Stomach smooth muscle (tissue), 2 donors: Measurements from ENCODE around the gene FOXN1.
"Not testable (repeated sequence)": the region's sequence is repeated elsewhere in the genome, so short reads cannot be mapped to it uniquely, and the experiment has no call there.

ENCODE experiments used
- H3K27ac ChIP-seq: one replicate; pipeline ENCODE4 v1.7.0; 2013; ENCODE audit warnings: mild to moderate bottlenecking, low read length, inconsistent platforms
- H3K27me3 ChIP-seq, 2 donors: one replicate each; pipeline ENCODE4 v1.7.0; 2013; ENCODE audit warnings: low read length in 2 of 2; ENCODE audit not compliant: insufficient read depth in 2 of 2, control insufficient read depth in 1 of 2
- H3K36me3 ChIP-seq, 2 donors: one replicate each; pipeline ENCODE4 v1.7.0; 2013; ENCODE audit warnings: low read length in 2 of 2; ENCODE audit not compliant: control insufficient read depth in 2 of 2, insufficient read depth in 2 of 2
- H3K4me1 ChIP-seq: one replicate; pipeline ENCODE4 v1.7.0; 2013; ENCODE audit warnings: low read length; ENCODE audit not compliant: control insufficient read depth, insufficient read depth
- H3K4me3 ChIP-seq, 2 donors: one replicate each; pipeline ENCODE4 v1.7.0; 2013; ENCODE audit warnings: low read length in 2 of 2
- H3K9ac ChIP-seq, 2 donors: one replicate each; pipeline ENCODE4 v1.7.0; 2013; ENCODE audit warnings: low read length in 2 of 2, mild to moderate bottlenecking in 1 of 2
- H3K9me3 ChIP-seq, 2 donors: one replicate each; pipeline ENCODE4 v1.7.0; 2013; ENCODE audit warnings: low read length in 2 of 2; ENCODE audit not compliant: control insufficient read depth in 2 of 2
- donor health status: healthy.
- donor health status: Pancreatic carcinoma.

Gene FOXN1

DNA sequence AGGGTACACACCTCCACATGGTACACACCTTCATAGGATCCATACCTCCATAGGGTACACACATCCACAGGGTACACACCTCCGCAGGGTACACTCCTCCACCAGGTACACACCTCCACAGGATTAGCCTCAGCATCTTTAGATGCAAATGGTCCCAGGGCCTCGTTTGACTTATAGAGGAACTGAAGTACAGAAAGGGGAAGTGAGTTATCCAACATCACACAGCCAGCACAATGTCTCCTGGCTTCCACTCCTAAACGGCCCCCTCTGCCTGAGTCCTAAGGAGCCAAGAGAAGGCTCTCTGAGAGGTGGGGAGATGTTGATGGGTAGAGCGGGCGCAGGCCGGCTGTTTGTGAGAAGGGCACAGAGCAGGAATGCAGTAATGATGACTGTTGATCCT lies 12.0 kb downstream of the FOXN1 start:
- Histone ChIP-seq H3K36me3 (no peaks in the 10 kb centered on the region), H3K9ac (no peak overlapping the region), H3K27ac (no peak overlapping the region), H3K4me1 (no peaks in the 10 kb centered on the region), H3K4me3 (no peak overlapping the region), H3K27me3 (peaks cover 0 to 8% of the 10 kb centered on the region in 2 donors), H3K9me3 (no peaks in the 10 kb centered on the region)

DNA sequence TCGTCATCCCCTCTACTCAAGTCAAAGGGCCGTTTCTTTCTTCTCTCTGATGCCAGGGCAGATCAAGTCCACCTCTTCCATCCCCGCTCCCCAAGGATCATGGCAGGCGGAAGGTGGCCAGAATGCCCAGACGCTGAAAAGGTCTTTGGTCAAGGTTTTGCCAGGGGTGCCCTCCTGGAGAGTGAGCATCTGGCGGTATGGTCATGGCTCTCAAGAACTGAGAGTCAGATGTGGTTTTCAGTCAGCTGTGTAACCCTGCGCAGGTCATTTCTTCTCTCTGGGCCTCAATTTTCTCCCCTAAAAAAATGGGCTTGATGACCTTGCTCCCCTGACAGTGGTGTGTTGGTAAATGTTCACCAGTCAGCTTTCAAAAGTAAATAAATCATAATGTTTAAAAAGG lies 12.4 kb downstream of the FOXN1 start:
- Histone ChIP-seq H3K4me3 (no peak overlapping the region), H3K27me3 (peaks cover 0 to 5% of the 10 kb centered on the region in 2 donors), H3K9ac (no peak overlapping the region), H3K27ac (no peak overlapping the region), H3K4me1 (no peaks in the 10 kb centered on the region), H3K9me3 (no peaks in the 10 kb centered on the region), H3K36me3 (no peaks in the 10 kb centered on the region)

DNA sequence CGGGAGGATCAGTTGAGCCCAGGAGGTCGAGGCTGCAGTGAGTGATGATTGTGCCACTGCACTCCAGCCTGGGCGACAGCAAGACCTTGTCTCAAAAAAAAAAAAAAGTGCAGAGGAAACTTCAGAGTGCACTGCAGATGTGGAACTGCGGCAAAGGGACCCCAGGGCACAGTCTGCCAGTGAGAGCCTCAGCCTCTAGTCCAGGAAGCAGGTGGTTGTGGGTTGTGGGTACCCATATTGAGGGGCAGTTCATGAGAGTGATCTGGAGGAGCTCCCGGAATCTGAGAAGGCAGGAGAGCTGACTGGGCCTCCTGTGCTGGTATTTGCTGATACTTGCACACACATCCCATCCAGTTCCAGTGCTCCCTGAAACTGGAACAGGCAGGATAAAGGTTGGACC lies 13.1 kb downstream of the FOXN1 start:
- H3K9me3 ChIP-seq = no peaks in the 10 kb centered on the region
- no peak overlapping the region for H3K27ac ChIP-seq
- no peak overlapping the region for H3K9ac ChIP-seq
- no peaks in the 10 kb centered on the region for H3K4me1 ChIP-seq
- H3K27me3 ChIP-seq = peaks cover 0 to 2% of the 10 kb centered on the region in 2 donors
- H3K4me3 ChIP-seq = no peak overlapping the region
- H3K36me3 ChIP-seq = no peaks in the 10 kb centered on the region

DNA sequence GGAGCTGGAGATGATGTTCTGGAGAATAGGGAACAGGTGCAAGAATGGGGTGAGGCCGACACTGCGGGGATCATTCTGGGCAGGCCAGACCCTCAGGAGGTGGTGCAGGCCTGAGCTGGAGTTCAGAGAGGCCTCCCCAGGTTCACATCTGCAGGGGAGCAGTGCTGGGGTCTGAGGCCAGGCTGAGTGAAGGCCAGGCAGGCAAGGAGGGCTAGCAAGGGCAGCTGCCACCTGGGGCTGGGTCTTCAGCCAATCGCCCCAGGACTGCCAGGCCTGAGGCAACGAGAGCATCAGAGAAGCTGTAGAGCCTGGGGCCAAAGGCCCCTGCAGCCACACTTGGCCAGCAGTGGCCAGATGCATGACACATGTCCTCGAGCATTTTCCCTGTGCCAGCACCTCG lies 14.5 kb downstream of the FOXN1 start:
- H3K4me3 ChIP-seq = no peak overlapping the region
- no peak overlapping the region for H3K9ac ChIP-seq
- no peaks in the 10 kb centered on the region for H3K27me3 ChIP-seq
- no peaks in the 10 kb centered on the region for H3K9me3 ChIP-seq
- H3K4me1 ChIP-seq = no peaks in the 10 kb centered on the region
- no peaks in the 10 kb centered on the region for H3K36me3 ChIP-seq
- H3K27ac ChIP-seq = no peak overlapping the region

DNA sequence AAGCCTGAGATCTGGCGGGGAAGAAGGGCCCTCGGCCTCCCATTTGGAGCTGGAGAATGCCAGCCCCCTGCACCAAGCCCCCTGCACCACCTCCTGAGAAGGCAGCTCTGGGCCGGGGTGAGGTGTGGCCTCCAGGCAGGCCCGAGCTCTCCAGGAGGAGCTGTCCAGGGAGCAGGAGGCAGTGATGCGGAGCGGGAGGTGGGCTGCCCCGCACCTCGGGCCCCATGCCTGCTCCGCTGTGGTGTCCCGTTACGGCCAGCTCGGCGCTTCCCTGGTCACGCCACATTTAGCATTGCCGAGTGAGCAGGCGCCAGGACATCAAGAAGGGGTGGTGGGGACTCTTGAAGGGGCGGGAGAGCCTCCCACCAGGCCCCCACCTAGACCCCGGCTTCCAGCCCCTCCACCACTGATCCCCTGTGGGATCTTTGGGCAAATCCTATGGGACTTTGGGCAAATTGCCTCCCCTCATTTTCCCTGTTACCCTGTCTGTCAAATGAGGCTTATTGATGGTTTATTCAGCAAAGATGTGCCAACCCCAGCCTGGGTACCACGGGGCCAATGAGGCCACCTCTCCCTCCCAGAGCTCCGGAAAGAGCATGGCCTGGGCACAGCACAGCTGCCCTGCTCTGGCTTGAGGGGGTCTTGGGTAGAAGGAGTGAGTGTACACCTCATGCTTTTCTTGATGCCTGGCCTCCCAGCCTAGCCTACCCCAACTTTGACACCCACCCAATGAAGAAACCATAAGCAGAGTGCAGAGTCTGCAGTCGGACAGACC lies 15.3 kb downstream of the FOXN1 start:
- Histone ChIP-seq H3K9ac (no peak overlapping the region), H3K4me1 (no peaks in the 10 kb centered on the region), H3K9me3 (no peaks in the 10 kb centered on the region), H3K27ac (no peak overlapping the region), H3K36me3 (no peaks in the 10 kb centered on the region), H3K27me3 (no peaks in the 10 kb centered on the region), H3K4me3 (no peak overlapping the region)

DNA sequence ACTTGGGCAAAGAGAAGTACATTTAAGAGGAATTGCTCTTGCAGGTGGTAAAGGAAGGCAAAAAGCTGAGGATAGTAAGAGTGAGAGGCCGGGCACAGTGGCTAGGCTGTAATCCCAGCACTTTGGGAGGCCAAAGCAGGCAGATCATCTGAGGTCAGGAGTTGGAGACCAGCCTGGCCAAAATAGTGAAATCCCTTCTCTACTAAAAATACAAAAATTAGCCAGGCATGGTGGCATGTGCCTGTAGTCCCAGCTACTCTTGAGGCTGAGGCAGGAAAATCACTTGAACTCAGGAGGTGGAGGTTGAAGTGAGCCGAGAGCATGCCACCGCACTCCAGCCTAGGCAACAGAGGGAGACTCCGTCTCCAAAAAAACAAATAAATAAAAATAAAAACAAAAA lies 16.1 kb downstream of the FOXN1 start:
- not testable (repeated sequence) for H3K9ac ChIP-seq

DNA sequence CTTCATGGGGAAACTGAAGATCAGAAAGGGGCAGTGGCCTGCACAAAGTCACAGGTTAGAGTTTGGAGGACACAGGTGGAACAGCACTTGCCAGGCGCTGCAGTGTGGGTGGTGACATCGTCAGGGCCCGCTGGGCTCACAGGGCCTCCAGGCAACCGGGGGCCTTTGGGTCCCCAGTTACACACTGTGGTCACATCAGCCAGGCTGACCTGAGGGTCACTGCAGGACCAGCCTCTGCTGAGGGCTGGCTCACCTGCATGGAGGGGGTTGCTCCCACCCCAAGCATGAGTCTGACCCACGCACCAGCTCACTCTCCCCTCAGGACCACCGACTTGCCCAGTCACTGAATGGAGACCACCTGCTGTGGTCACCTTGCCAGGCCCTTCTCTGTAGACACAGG lies 17.0 kb downstream of the FOXN1 start:
- H3K27ac ChIP-seq = no peak overlapping the region
- no peak overlapping the region for H3K9ac ChIP-seq
- no peak overlapping the region for H3K4me3 ChIP-seq
- no peaks in the 10 kb centered on the region for H3K4me1 ChIP-seq
- H3K36me3 ChIP-seq = no peaks in the 10 kb centered on the region
- H3K27me3 ChIP-seq = no peaks in the 10 kb centered on the region
- H3K9me3 ChIP-seq = no peaks in the 10 kb centered on the region

More for the DNA sequence above, 16.1 kb downstream of the FOXN1 start:
- H3K27me3 ChIP-seq, H3K9me3 ChIP-seq, H3K4me3 ChIP-seq, H3K36me3 ChIP-seq, H3K4me1 ChIP-seq, H3K27ac ChIP-seq: not testable (repeated sequence)

DNA sequence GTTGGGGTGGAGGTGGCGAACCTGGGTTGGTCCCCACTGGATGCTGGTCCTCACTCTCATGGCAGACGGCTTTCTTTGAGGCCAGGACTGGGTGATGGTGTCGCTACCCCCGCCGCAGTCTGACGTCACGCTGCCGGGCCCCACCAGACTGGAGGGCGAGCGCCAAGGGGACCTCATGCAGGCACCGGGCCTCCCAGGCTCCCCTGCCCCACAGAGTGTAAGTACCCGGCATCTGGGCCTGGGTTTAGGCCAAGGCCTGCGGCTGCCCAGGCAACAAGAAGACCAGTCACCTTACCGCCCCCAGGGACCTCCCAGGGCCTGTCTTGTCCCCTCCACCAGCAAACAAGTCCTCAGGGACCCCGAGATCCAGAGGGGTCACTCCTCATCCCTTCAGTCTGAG lies 17.7 kb downstream of the FOXN1 start:
- Histone ChIP-seq H3K36me3 (no peaks in the 10 kb centered on the region), H3K9me3 (no peaks in the 10 kb centered on the region)

DNA sequence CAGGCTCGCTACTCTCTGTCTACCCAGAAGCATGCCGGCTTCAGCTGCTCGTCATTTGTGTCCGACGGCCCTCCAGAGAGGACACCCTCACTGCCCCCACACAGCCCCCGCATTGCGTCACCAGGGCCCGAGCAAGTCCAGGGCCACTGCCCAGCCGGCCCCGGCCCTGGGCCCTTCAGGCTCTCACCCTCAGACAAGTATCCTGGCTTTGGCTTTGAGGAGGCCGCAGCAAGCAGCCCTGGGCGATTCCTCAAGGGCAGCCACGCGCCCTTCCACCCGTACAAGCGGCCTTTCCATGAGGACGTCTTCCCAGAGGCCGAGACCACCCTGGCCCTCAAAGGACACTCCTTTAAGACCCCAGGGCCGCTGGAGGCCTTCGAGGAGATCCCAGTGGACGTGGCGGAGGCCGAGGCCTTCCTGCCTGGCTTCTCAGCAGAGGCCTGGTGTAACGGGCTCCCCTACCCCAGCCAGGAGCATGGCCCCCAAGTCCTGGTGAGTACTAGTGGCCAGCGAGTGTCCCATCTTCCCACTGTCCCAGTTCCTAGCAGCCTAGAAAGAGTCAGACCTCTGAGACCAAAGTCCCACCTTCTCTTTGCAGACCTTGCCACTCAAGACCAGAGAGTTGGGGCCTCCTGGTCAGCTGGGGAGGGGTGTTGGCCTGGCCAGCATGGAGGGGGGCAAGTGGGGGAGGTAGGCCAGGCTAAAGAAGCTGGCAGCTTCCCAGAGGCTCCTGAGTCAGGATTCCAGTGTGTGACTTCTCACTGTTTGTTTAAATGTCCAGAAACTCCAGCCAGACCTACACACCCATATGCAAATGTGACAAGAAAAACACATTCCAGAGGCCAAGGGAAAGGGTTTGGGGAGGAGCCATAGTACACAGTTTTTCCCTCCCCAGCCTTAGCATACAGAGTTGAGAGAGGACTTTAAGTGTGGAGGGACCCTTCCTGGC lies 18.6 kb downstream of the FOXN1 start:
- no peak overlapping the region for H3K9ac ChIP-seq
- no peaks in the 10 kb centered on the region for H3K9me3 ChIP-seq
- H3K27me3 ChIP-seq = no peaks in the 10 kb centered on the region
- H3K36me3 ChIP-seq = no peaks in the 10 kb centered on the region
- no peaks in the 10 kb centered on the region for H3K4me1 ChIP-seq
- H3K27ac ChIP-seq = no peak overlapping the region
- no peak overlapping the region for H3K4me3 ChIP-seq

More for the DNA sequence above, 17.7 kb downstream of the FOXN1 start:
- Histone ChIP-seq H3K27me3 (no peaks in the 10 kb centered on the region), H3K4me1 (no peaks in the 10 kb centered on the region), H3K27ac (no peak overlapping the region), H3K4me3 (no peak overlapping the region), H3K9ac (no peak overlapping the region)

DNA sequence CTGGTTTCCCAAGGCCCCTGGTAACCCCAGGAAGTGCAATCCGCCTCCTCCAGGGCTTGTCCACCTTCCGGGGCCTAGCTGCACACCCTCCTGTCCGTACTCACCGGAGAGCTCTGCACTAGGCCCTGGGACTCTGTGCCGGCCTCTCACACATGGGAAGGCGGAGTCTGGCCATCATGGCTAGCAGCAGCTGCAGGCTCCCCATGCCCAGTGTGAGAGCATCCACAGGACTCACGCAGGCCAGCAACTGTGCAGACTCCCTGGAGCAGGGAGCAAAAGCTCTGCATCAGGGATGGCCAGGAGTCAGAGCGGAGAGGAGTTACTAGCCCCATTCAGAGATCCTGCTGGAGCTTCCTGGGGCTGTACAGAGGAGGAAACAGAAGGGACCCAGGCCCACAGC lies 20.2 kb downstream of the FOXN1 start:
- no peak overlapping the region for H3K4me3 ChIP-seq
- H3K27me3 ChIP-seq = peaks cover 0 to 5% of the 10 kb centered on the region in 2 donors
- no peaks in the 10 kb centered on the region for H3K4me1 ChIP-seq
- no peak overlapping the region for H3K27ac ChIP-seq
- no peak overlapping the region for H3K9ac ChIP-seq
- H3K9me3 ChIP-seq = no peaks in the 10 kb centered on the region
- H3K36me3 ChIP-seq = no peaks in the 10 kb centered on the region
